DOHH2 (cell line): ENCODE measurements around the gene POLR2A.

Source experiments
- H3F3A ChIP-seq: fragments of 200-600 bp; sonication (generic), shearing (Covaris generic); 2 replicates; pipeline ENCODE4 v1.6.0; 2016; ENCODE audit warnings: antibody characterized with exemption, mild to moderate bottlenecking; ENCODE audit not compliant: control insufficient read depth, insufficient read depth
- H3K27ac ChIP-seq: fragments of 200-600 bp; sonication (generic); 2 replicates; pipeline ENCODE4 v1.5.1; 2014; ENCODE audit warnings: low read depth, mild to moderate bottlenecking, low read length, moderate library complexity
- H3K27me3 ChIP-seq: fragments of 200-600 bp; sonication (generic); 2 replicates; pipeline ENCODE4 v1.6.1; 2014; ENCODE audit warnings: mild to moderate bottlenecking, low read length, mixed read lengths; ENCODE audit not compliant: control insufficient read depth
- H3K36me3 ChIP-seq: fragments of 200-600 bp; sonication (generic); 2 replicates; pipeline ENCODE4 v1.6.1; 2014; ENCODE audit warnings: mild to moderate bottlenecking, low read length, moderate library complexity, mixed read lengths; ENCODE audit not compliant: control insufficient read depth
- H3K4me1 ChIP-seq: fragments of 200-600 bp; sonication (generic); 2 replicates; pipeline ENCODE4 v1.6.1; 2014; ENCODE audit warnings: mild to moderate bottlenecking, low read length, mixed read lengths; ENCODE audit not compliant: control insufficient read depth
- H3K4me2 ChIP-seq: fragments of 200-600 bp; sonication (generic); 2 replicates; pipeline ENCODE4 v1.6.0; 2014; ENCODE audit warnings: mild to moderate bottlenecking, low read length, moderate library complexity
- H3K4me3 ChIP-seq: fragments of 200-600 bp; sonication (generic); 2 replicates; pipeline ENCODE4 v1.5.1; 2014; ENCODE audit warnings: mild to moderate bottlenecking, low read length, mixed read lengths
- H3K79me2 ChIP-seq: fragments of 200-600 bp; sonication (generic); 2 replicates; pipeline ENCODE4 v1.6.1; 2014; ENCODE audit warnings: mild to moderate bottlenecking, low read length, mixed read lengths; ENCODE audit not compliant: control insufficient read depth
- H3K9me2 ChIP-seq: fragments of 200-600 bp; sonication (generic); replicated peaks from 2 replicates; pipeline ENCODE4 v1.6.1; 2014; ENCODE audit warnings: mild to moderate bottlenecking, low read length, mixed read lengths; ENCODE audit not compliant: control insufficient read depth
- H3K9me3 ChIP-seq: fragments of 200-600 bp; sonication (generic); 2 replicates; pipeline ENCODE4 v1.6.1; 2014; ENCODE audit warnings: antibody characterized with exemption, low read length, mixed read lengths; ENCODE audit not compliant: control insufficient read depth, insufficient read depth
- H4K20me1 ChIP-seq: fragments of 200-600 bp; sonication (generic); 2 replicates; pipeline ENCODE4 v1.6.0; 2014; ENCODE audit warnings: low read depth, mild to moderate bottlenecking, antibody characterized with exemption, low read length, moderate library complexity; ENCODE audit not compliant: control insufficient read depth, insufficient read depth
- EZH2phosphoT487 ChIP-seq: fragments of 200-600 bp; sonication (generic); IDR thresholded peaks from 2 replicates; pipeline ENCODE4 v1.6.1; 2017; ENCODE audit warnings: borderline replicate concordance, mild to moderate bottlenecking, antibody characterized with exemption, low read length, moderate library complexity, mixed read lengths
- TF ChIP-seq, protein P1 (sequence below): fragments of 200-600 bp; sonication (generic); IDR thresholded peaks from one replicate; pipeline ENCODE4 v1.5.1; 2014; ENCODE audit warnings: antibody characterized with exemption, mild to moderate bottlenecking, low read depth, low read length; ENCODE audit not compliant: poor library complexity, severe bottlenecking

The POLR2A gene

DNA sequence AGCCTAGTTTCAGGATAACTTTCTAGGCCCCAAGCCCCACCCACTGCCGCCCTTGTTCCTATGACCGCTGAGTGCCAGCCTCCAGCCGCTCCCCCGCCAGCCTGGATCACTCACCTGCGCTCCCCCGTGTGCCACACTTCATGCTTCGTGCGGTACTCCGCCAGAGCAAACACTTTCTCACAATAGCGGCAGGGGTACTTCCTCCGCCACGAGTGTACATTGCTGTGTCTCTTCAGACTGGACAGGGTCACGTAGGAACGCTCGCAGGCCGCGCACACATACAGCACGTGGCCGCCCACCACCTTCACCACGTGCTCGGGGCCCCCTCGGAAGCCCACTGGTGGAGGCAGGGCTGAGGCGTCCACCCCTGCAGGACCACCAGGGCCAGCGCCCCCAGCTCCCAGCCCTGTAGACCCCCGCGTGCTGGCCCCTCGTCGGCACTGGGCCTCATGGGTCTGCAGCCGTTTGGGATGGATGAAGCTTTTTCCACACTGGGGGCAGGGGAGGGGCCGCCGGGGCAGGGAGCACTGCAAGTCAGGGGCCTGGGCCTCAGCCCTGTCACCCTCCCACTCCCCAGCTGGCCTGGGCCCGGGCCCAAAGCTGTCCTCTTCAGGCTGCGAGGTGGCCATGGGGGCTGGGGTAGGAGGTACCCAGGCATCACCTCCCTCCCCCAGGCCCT is 18.4 kb upstream of the POLR2A start:
- no peak for TF ChIP-seq EZH2phosphoT487
- TF ChIP-seq, protein P1, sequence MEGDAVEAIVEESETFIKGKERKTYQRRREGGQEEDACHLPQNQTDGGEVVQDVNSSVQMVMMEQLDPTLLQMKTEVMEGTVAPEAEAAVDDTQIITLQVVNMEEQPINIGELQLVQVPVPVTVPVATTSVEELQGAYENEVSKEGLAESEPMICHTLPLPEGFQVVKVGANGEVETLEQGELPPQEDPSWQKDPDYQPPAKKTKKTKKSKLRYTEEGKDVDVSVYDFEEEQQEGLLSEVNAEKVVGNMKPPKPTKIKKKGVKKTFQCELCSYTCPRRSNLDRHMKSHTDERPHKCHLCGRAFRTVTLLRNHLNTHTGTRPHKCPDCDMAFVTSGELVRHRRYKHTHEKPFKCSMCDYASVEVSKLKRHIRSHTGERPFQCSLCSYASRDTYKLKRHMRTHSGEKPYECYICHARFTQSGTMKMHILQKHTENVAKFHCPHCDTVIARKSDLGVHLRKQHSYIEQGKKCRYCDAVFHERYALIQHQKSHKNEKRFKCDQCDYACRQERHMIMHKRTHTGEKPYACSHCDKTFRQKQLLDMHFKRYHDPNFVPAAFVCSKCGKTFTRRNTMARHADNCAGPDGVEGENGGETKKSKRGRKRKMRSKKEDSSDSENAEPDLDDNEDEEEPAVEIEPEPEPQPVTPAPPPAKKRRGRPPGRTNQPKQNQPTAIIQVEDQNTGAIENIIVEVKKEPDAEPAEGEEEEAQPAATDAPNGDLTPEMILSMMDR, result no peak
- Histone ChIP-seq H3K4me3 (no peak overlapping the region), H3K4me1 (peaks cover 21% of the 10 kb centered on the region), H3F3A (no peaks in the 10 kb centered on the region), H3K4me2 (peak overlapping the region; percentile 57; the same call in 1 of the 2 replicates), H3K27me3 (no peaks in the 10 kb centered on the region), H3K79me2 (peaks cover 8% of the 10 kb centered on the region), H3K36me3 (no peaks in the 10 kb centered on the region; the same call in 1 of the 2 replicates), H3K9me2 (no peaks in the 10 kb centered on the region), H3K9me3 (no peaks in the 10 kb centered on the region), H4K20me1 (no peaks in the 10 kb centered on the region), H3K27ac (no peak overlapping the region)

DNA sequence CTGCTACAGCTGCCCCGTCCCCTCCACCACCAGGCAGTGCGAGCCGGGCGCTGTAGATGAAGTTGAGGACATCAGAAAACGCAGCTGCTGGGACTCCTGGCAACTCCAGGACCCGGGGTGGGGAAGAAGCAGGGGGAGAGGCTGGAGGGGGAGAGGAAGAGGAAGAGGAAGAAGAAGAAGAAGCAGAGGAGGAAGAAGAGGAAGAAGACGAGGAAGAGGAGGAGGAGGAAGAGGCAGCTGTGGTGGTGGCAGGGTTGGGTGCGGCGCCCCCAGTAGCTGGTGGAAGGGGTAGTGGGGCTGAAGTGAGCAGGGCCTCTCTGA is 17.9 kb upstream of the POLR2A start:
- no peaks in the 10 kb centered on the region for H4K20me1 ChIP-seq
- H3K27ac ChIP-seq, result no peak overlapping the region
- H3F3A ChIP-seq, result no peaks in the 10 kb centered on the region
- H3K9me3 ChIP-seq, result no peaks in the 10 kb centered on the region
- H3K4me3 ChIP-seq, result 0 out of 2 replicates have a peak overlapping the region, but pooled peaks have one; percentile 6
- peaks cover 8% of the 10 kb centered on the region for H3K79me2 ChIP-seq
- H3K4me2 ChIP-seq, result peak overlapping the region; percentile 57
- H3K36me3 ChIP-seq, result no peaks in the 10 kb centered on the region; the same call in 1 of the 2 replicates
- TF ChIP-seq EZH2phosphoT487, result no peak
- TF ChIP-seq, protein P1, result no peak
- H3K9me2 ChIP-seq, result no peaks in the 10 kb centered on the region
- H3K4me1 ChIP-seq, result peaks cover 21% of the 10 kb centered on the region
- no peaks in the 10 kb centered on the region for H3K27me3 ChIP-seq

DNA sequence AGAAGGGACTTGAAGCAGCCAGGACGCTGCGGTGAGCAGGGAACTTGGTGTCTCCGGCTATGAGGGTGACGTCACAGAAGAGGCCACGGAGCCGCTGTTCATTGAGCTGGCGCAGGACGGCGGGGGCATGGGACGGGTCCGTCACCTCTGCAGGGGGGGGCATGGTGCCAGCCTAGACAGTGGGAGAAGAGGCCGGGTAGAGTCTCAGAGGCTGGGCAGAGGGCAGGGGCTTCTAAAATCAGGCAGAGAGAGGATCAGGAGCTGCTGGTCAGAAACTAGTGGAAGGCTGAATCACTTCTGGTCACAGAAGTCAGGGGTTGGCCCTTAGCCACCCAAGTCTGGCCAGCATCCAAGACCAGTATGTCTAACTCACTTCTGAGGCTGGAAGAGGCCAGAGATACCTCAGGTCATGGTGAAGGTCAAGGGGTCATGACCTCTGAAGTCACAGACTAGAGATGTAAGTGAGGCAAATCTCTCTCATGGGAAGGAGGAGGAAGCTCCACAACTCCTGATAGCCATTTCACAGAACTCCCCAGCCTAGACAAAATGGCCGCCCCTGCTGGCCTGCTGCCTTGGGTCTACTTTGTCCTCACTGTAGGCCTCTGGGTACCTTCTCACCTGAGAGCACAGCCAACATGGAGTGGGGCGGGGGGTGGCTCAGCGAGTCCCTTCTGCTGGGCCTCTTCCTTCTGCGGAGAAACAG is 17.4 kb upstream of the POLR2A start:
- H3K27ac ChIP-seq, result peak overlapping the region; percentile 27
- TF ChIP-seq, protein P1, result no peak
- TF ChIP-seq EZH2phosphoT487, result no peak
- H4K20me1 ChIP-seq, result no peaks in the 10 kb centered on the region

More for the DNA sequence above, 17.4 kb upstream of the POLR2A start:
- 0 out of 2 replicates have a peak, but pooled peaks cover 3% of the 10 kb centered on the region for H3F3A ChIP-seq
- peaks cover 8% of the 10 kb centered on the region for H3K79me2 ChIP-seq
- peak overlapping the region; percentile 35 for H3K4me3 ChIP-seq
- H3K9me2 ChIP-seq, result no peaks in the 10 kb centered on the region
- peak overlapping the region; percentile 57 for H3K4me2 ChIP-seq
- no peaks in the 10 kb centered on the region for H3K27me3 ChIP-seq
- no peaks in the 10 kb centered on the region for H3K9me3 ChIP-seq
- peaks cover 21% of the 10 kb centered on the region for H3K4me1 ChIP-seq
- H3K36me3 ChIP-seq, result no peaks in the 10 kb centered on the region; the same call in 1 of the 2 replicates
